ENCODE data around the gene SERINC5. TPM values are rescaled to one million over a fixed set of nuclear protein-coding genes. Genes with fewer than 3 reads are reported as not detected.
"Not testable (repeated sequence)": the region's sequence is repeated elsewhere in the genome, so short reads cannot be mapped to it uniquely, and the experiment has no call there.

SERINC5 gene
- polyA plus RNA-seq, 1 donor from 2014 or later = 2.0 TPM

- Mint-ChIP-seq H3K36me3 (no peaks in the 10 kb centered on the region), H3K9me3 (no peaks in the 10 kb centered on the region), H3K4me3 (no peak overlapping the region), H3K27ac (peak overlapping the region in 1 of 3 donors; percentile 20), H3K27me3 (no peaks in the 10 kb centered on the region), H3K4me1 (no peaks in the 10 kb centered on the region)
These were observed 161.6 kb downstream of the SERINC5 start for GRCh38 chr5:80094236-80094738.

- H3K36me3 Mint-ChIP-seq = no peaks in the 10 kb centered on the region
- no peak overlapping the region for H3K4me3 Mint-ChIP-seq
- no peaks in the 10 kb centered on the region for H3K4me1 Mint-ChIP-seq
- H3K27me3 Mint-ChIP-seq = no peaks in the 10 kb centered on the region
- peak overlapping the region in 1 of 3 donors; percentile 20 for H3K27ac Mint-ChIP-seq
- no peaks in the 10 kb centered on the region for H3K9me3 Mint-ChIP-seq
These were observed 162.1 kb downstream of the SERINC5 start for GRCh38 chr5:80093796-80094195.

GRCh38 chr5:80092486-80093107 is 163.3 kb downstream of the SERINC5 start:
- no peak overlapping the region for H3K4me3 Mint-ChIP-seq
- no peaks in the 10 kb centered on the region for H3K27me3 Mint-ChIP-seq
- no peaks in the 10 kb centered on the region for H3K9me3 Mint-ChIP-seq
- H3K4me1 Mint-ChIP-seq = no peaks in the 10 kb centered on the region
- H3K27ac Mint-ChIP-seq = no peak overlapping the region
- H3K36me3 Mint-ChIP-seq = no peaks in the 10 kb centered on the region

GRCh38 chr5:80091792-80092192 is 164.1 kb downstream of the SERINC5 start:
- H3K27ac Mint-ChIP-seq, H3K4me1 Mint-ChIP-seq, H3K36me3 Mint-ChIP-seq, H3K27me3 Mint-ChIP-seq, H3K9me3 Mint-ChIP-seq, H3K4me3 Mint-ChIP-seq: not testable (repeated sequence)

- Mint-ChIP-seq H3K4me1 (no peaks in the 10 kb centered on the region), H3K4me3 (no peak overlapping the region), H3K9me3 (no peaks in the 10 kb centered on the region), H3K36me3 (no peaks in the 10 kb centered on the region), H3K27ac (no peak overlapping the region), H3K27me3 (no peaks in the 10 kb centered on the region)
These were observed 165.0 kb downstream of the SERINC5 start for GRCh38 chr5:80090884-80091166.

- H3K27ac Mint-ChIP-seq = peak overlapping the region in 1 of 3 donors; percentile 7
- H3K9me3 Mint-ChIP-seq = no peaks in the 10 kb centered on the region
- H3K36me3 Mint-ChIP-seq = no peaks in the 10 kb centered on the region
- H3K4me3 Mint-ChIP-seq = peak overlapping the region; percentile 62 to 92 (median 76)
- H3K27me3 Mint-ChIP-seq = peaks cover 4% of the 10 kb centered on the region
- peaks cover 2 to 5% (median 5%) of the 10 kb centered on the region in 3 donors for H3K4me1 Mint-ChIP-seq
These were observed 172.6 kb downstream of the SERINC5 start for GRCh38 chr5:80083101-80083890.

GRCh38 chr5:80082731-80083100 is 173.1 kb downstream of the SERINC5 start:
- H3K4me1 Mint-ChIP-seq = peaks cover 2 to 5% (median 5%) of the 10 kb centered on the region in 3 donors
- H3K27ac Mint-ChIP-seq = peak overlapping the region in 2 of 3 donors; percentile 7 to 46
- H3K36me3 Mint-ChIP-seq = no peaks in the 10 kb centered on the region

GRCh38 chr5:80082281-80082680 is 173.6 kb downstream of the SERINC5 start:
- Mint-ChIP-seq H3K27me3 (peaks cover 4% of the 10 kb centered on the region), H3K27ac (peak overlapping the region in 1 of 3 donors; percentile 46), H3K9me3 (no peaks in the 10 kb centered on the region), H3K36me3 (no peaks in the 10 kb centered on the region), H3K4me1 (peaks cover 2 to 5% (median 5%) of the 10 kb centered on the region in 3 donors), H3K4me3 (peak overlapping the region in 2 of 4 donors; percentile 51 to 68)

More at GRCh38 chr5:80082731-80083100, 173.1 kb downstream of the SERINC5 start:
- peak overlapping the region; percentile 39 to 92 (median 65) for H3K4me3 Mint-ChIP-seq
- H3K9me3 Mint-ChIP-seq = no peaks in the 10 kb centered on the region
- peaks cover 4% of the 10 kb centered on the region for H3K27me3 Mint-ChIP-seq

- no peak overlapping the region for H3K4me3 Mint-ChIP-seq
- no peaks in the 10 kb centered on the region for H3K36me3 Mint-ChIP-seq
- H3K27me3 Mint-ChIP-seq = peaks cover 4% of the 10 kb centered on the region
- peaks cover 2 to 5% (median 5%) of the 10 kb centered on the region in 3 donors for H3K4me1 Mint-ChIP-seq
- H3K27ac Mint-ChIP-seq = no peak overlapping the region
- H3K9me3 Mint-ChIP-seq = no peaks in the 10 kb centered on the region
These were observed 176.9 kb downstream of the SERINC5 start for GRCh38 chr5:80078921-80079320.

GRCh38 chr5:80077051-80077714 is 178.7 kb downstream of the SERINC5 start:
- peaks cover 3% of the 10 kb centered on the region for H3K27me3 Mint-ChIP-seq
- H3K36me3 Mint-ChIP-seq = no peaks in the 10 kb centered on the region
- no peaks in the 10 kb centered on the region for H3K4me1 Mint-ChIP-seq
- no peaks in the 10 kb centered on the region for H3K9me3 Mint-ChIP-seq
- no peak overlapping the region for H3K4me3 Mint-ChIP-seq
- H3K27ac Mint-ChIP-seq = no peak overlapping the region

- peak overlapping the region in 1 of 3 donors; percentile 12 for H3K27ac Mint-ChIP-seq
- H3K36me3 Mint-ChIP-seq = no peaks in the 10 kb centered on the region
- H3K9me3 Mint-ChIP-seq = no peaks in the 10 kb centered on the region
These were observed 179.5 kb downstream of the SERINC5 start for GRCh38 chr5:80076131-80077050.

GRCh38 chr5:80072103-80073073 is 183.5 kb downstream of the SERINC5 start:
- H3K4me1 Mint-ChIP-seq = peaks cover 9 to 11% (median 11%) of the 10 kb centered on the region in 3 donors
- H3K27me3 Mint-ChIP-seq = no peaks in the 10 kb centered on the region
- H3K36me3 Mint-ChIP-seq = no peaks in the 10 kb centered on the region
- no peak overlapping the region for H3K27ac Mint-ChIP-seq
- no peak overlapping the region for H3K4me3 Mint-ChIP-seq
- no peaks in the 10 kb centered on the region for H3K9me3 Mint-ChIP-seq

More at GRCh38 chr5:80076131-80077050, 179.5 kb downstream of the SERINC5 start:
- Mint-ChIP-seq H3K4me3 (no peak overlapping the region), H3K27me3 (peaks cover 3% of the 10 kb centered on the region), H3K4me1 (no peaks in the 10 kb centered on the region)

GRCh38 chr5:80071510-80072021 is 184.3 kb downstream of the SERINC5 start:
- no peak overlapping the region for H3K27ac Mint-ChIP-seq
- no peaks in the 10 kb centered on the region for H3K27me3 Mint-ChIP-seq
- peaks cover 0 to 2% (median 0%) of the 10 kb centered on the region in 3 donors for H3K9me3 Mint-ChIP-seq
- H3K36me3 Mint-ChIP-seq = no peaks in the 10 kb centered on the region
- peaks cover 9 to 11% (median 11%) of the 10 kb centered on the region in 3 donors for H3K4me1 Mint-ChIP-seq
- no peak overlapping the region for H3K4me3 Mint-ChIP-seq
